CD4-positive, alpha-beta T cell treated with Interleukin-2 at 100 ng/mL for 4 hours (primary cell): ENCODE data around the gene ZBTB38.
A peak's percentile ranks its signal among the peaks of the same experiment; 100 is the strongest.

ENCODE experiments used
- DNase-seq: peaks from one replicate; pipeline ENCODE4 v3.0.0-alpha.2; 2020; ENCODE audit warnings: low spot score

Gene ZBTB38

GRCh38 chr3:141386126-141386488 lies 17.8 kb downstream of the ZBTB38 start:
- no peak for DNase-seq

GRCh38 chr3:141386611-141387111 lies 18.4 kb downstream of the ZBTB38 start:
- peak; percentile 34 for DNase-seq

- DNase-seq: no peak
Measured at GRCh38 chr3:141387516-141387915, 19.2 kb downstream of the ZBTB38 start.

- no peak for DNase-seq
Measured at GRCh38 chr3:141388395-141388794, 20.1 kb downstream of the ZBTB38 start.

- peak; percentile 31 for DNase-seq
Measured at GRCh38 chr3:141388823-141389621, 20.7 kb downstream of the ZBTB38 start.

GRCh38 chr3:141389703-141390102 lies 21.4 kb downstream of the ZBTB38 start:
- DNase-seq: no peak

GRCh38 chr3:141390747-141391146 lies 22.4 kb downstream of the ZBTB38 start:
- DNase-seq: no peak

- DNase-seq: no peak
Measured at GRCh38 chr3:141391298-141391990, 23.1 kb downstream of the ZBTB38 start.

- no peak for DNase-seq
Measured at GRCh38 chr3:141391991-141392316, 23.6 kb downstream of the ZBTB38 start.

GRCh38 chr3:141392416-141392815 lies 24.1 kb downstream of the ZBTB38 start:
- no peak for DNase-seq

GRCh38 chr3:141392897-141393734 lies 24.8 kb downstream of the ZBTB38 start:
- DNase-seq: no peak

- no peak for DNase-seq
Measured at GRCh38 chr3:141393735-141394076, 25.4 kb downstream of the ZBTB38 start.

- no peak for DNase-seq
Measured at GRCh38 chr3:141394560-141394959, 26.3 kb downstream of the ZBTB38 start.

- DNase-seq: no peak
Measured at GRCh38 chr3:141395005-141395589, 26.8 kb downstream of the ZBTB38 start.

- DNase-seq: no peak
Measured at GRCh38 chr3:141397996-141398395, 29.7 kb downstream of the ZBTB38 start.

GRCh38 chr3:141399200-141399599 lies 30.9 kb downstream of the ZBTB38 start:
- DNase-seq: no peak

GRCh38 chr3:141400073-141400971 lies 32.0 kb downstream of the ZBTB38 start:
- DNase-seq: peak; percentile 58

GRCh38 chr3:141401095-141401494 lies 32.8 kb downstream of the ZBTB38 start:
- no peak for DNase-seq

GRCh38 chr3:141401573-141402475 lies 33.5 kb downstream of the ZBTB38 start:
- peak; percentile 53 for DNase-seq

- DNase-seq: peak; percentile 64
Measured at GRCh38 chr3:141402476-141403171, 34.3 kb downstream of the ZBTB38 start.
